ENCODE measurements around the gene DHX58.

Gene DHX58

DNA sequence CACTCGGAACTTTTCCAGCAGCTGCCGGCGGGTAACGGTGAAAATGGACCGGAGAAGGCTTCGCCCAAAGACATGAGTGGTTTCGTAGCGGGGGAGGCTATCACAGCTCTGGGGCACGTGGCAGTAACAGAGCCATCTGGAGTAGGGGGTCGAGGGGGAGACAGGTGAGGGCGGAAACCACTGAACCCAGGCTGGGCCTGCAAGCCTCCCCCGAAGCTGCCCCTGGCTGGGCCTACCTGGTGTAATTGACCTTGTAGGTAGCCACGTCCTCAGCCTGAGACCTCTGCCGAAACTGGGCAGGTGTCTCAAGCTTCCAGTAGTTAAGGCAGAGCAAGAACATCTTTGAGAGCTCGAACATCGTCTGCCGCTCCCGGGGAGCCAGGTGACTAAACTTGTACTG is 6.8 kb upstream of the DHX58 start:
- TF ChIP-seq SIN3A (IDR thresholded peaks at IDR 0.05; ENCODE audit: borderline replicate concordance, insufficient read depth, low read length) (no peak), TAF1 (IDR thresholded peaks at IDR 0.05; ENCODE audit: borderline replicate concordance, insufficient read depth, low read length) (no peak), POLR2AphosphoS5 (IDR thresholded peaks at IDR 0.05; ENCODE audit: low read depth, low read length) (no peak), FOXP2 (optimal IDR thresholded peaks at IDR 0.05; ENCODE audit: borderline replicate concordance, extremely low read depth, extremely low read length, insufficient read depth) (no peak)
- TF ChIP-seq, protein P1, sequence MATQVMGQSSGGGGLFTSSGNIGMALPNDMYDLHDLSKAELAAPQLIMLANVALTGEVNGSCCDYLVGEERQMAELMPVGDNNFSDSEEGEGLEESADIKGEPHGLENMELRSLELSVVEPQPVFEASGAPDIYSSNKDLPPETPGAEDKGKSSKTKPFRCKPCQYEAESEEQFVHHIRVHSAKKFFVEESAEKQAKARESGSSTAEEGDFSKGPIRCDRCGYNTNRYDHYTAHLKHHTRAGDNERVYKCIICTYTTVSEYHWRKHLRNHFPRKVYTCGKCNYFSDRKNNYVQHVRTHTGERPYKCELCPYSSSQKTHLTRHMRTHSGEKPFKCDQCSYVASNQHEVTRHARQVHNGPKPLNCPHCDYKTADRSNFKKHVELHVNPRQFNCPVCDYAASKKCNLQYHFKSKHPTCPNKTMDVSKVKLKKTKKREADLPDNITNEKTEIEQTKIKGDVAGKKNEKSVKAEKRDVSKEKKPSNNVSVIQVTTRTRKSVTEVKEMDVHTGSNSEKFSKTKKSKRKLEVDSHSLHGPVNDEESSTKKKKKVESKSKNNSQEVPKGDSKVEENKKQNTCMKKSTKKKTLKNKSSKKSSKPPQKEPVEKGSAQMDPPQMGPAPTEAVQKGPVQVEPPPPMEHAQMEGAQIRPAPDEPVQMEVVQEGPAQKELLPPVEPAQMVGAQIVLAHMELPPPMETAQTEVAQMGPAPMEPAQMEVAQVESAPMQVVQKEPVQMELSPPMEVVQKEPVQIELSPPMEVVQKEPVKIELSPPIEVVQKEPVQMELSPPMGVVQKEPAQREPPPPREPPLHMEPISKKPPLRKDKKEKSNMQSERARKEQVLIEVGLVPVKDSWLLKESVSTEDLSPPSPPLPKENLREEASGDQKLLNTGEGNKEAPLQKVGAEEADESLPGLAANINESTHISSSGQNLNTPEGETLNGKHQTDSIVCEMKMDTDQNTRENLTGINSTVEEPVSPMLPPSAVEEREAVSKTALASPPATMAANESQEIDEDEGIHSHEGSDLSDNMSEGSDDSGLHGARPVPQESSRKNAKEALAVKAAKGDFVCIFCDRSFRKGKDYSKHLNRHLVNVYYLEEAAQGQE (IDR thresholded peaks at IDR 0.05; ENCODE audit: insufficient read depth in 1 of 2, low read depth in 2 of 2, low read length in 2 of 2), result no peak

DNA sequence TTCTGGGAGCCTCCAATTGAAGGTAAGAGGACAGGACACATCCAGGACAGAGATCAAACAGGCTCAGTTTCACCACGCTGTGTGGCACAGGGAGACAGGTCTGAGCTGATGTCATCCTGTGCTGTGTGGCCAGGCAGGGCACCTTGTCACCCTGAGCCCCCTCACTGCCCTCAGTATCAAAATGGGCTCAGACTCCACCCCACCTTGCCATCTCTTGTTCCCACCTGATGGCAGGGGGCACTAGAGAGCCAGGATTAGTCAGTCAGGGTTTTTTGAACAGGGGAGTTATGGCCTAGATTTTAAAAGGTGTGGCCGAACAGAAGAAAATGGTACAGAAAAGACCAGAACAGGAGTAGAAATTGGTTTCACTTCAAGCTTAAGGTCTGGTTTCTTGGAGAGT is 6.0 kb upstream of the DHX58 start:
- TF ChIP-seq FOXP2 (optimal IDR thresholded peaks at IDR 0.05; ENCODE audit: borderline replicate concordance, extremely low read depth, extremely low read length, insufficient read depth) (no peak), POLR2AphosphoS5 (IDR thresholded peaks at IDR 0.05; ENCODE audit: low read depth, low read length) (no peak), TAF1 (IDR thresholded peaks at IDR 0.05; ENCODE audit: borderline replicate concordance, insufficient read depth, low read length) (no peak), SIN3A (IDR thresholded peaks at IDR 0.05; ENCODE audit: borderline replicate concordance, insufficient read depth, low read length) (no peak)
- TF ChIP-seq, protein P1 (IDR thresholded peaks at IDR 0.05; ENCODE audit: insufficient read depth in 1 of 2, low read depth in 2 of 2, low read length in 2 of 2), result no peak

DNA sequence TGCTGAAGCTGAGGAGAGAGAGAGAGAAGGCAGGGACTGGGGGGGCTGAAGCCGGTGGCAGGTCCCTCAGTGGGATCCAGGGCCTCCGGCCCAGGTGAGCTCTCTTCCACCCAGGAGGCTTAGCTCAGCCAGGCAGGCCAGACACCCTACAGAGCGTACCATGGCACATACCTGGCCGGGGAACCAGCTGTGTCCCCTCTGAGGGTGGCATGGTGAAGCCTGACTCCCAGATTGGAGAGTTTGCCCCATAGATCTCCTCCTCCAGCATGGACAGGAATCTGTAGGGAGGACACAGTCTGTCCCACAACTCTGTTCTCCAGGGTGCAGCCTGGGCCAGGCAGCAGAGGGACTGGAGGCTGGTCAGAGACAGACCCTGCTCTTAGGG is 5.6 kb upstream of the DHX58 start:
- TF ChIP-seq, protein P1 (IDR thresholded peaks at IDR 0.05; ENCODE audit: insufficient read depth in 1 of 2, low read depth in 2 of 2, low read length in 2 of 2), result no peak
- TF ChIP-seq TAF1 (IDR thresholded peaks at IDR 0.05; ENCODE audit: borderline replicate concordance, insufficient read depth, low read length) (no peak), POLR2AphosphoS5 (IDR thresholded peaks at IDR 0.05; ENCODE audit: low read depth, low read length) (no peak), SIN3A (IDR thresholded peaks at IDR 0.05; ENCODE audit: borderline replicate concordance, insufficient read depth, low read length) (no peak), FOXP2 (optimal IDR thresholded peaks at IDR 0.05; ENCODE audit: borderline replicate concordance, extremely low read depth, extremely low read length, insufficient read depth) (no peak)

DNA sequence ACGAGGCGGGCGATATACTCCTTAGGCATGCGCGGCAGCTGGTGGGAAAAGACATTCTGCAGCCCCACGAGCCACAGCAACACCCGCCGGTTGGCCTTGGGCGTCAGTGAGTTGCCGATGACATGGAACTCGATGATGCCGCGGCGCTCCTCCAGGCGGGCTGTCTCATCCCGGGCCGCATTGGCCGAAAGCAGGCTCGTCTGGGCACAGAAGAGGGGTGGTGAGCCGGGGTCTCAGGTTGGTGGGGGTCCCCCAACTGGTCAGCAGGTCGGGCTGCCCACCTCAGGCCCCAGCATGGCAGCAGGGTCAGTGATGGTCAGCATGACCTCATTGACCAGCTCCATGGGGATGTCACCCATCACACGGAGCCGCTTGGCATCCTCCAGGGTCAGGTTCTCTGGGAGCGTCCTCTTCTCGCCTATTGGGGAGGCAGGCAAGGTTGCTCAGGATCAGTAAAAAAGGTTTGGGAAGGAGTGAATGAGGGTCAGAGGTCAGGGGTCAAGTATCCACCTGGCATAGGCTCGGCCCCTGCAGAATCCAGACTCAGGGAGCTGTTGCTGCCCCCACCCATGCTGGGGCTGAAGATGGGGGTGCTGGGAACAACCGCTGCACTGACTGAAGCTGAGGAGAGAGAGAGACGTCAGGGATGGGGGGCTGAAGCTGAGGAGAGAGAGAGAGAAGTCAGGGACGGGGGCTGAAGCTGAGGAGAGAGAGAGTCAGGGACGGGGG is 5.0 kb upstream of the DHX58 start:
- TF ChIP-seq TAF1 (IDR thresholded peaks at IDR 0.05; ENCODE audit: borderline replicate concordance, insufficient read depth, low read length), result no peak
- TF ChIP-seq, protein P1 (IDR thresholded peaks at IDR 0.05; ENCODE audit: insufficient read depth in 1 of 2, low read depth in 2 of 2, low read length in 2 of 2), result no peak
- no peak for TF ChIP-seq FOXP2 (optimal IDR thresholded peaks at IDR 0.05; ENCODE audit: borderline replicate concordance, extremely low read depth, extremely low read length, insufficient read depth)
- TF ChIP-seq SIN3A (IDR thresholded peaks at IDR 0.05; ENCODE audit: borderline replicate concordance, insufficient read depth, low read length), result no peak
- TF ChIP-seq POLR2AphosphoS5 (IDR thresholded peaks at IDR 0.05; ENCODE audit: low read depth, low read length), result no peak

Data from PFSK-1 (cell line).